Panc1 (cell line): ENCODE measurements around the gene EPHA7. TPM values are rescaled to one million over a fixed set of nuclear protein-coding genes. Genes with fewer than 3 reads are reported as not detected.

Experiments
- ATAC-seq: fragments of 200-7000 bp; cut with Tn5 transposase; 2 replicates; pipeline ENCODE4 v1.9.1; 2020; ENCODE audit warnings: mild to moderate bottlenecking, moderate library complexity
- BruUV-seq: library from RNA; stranded (reverse); fragments of 400-500 nt; replicated peaks from 2 replicates; lab custom pipeline; 2021; lab: Mats Ljungman, UMichigan
- CTCF ChIA-PET: fragments of 300-600 bp; sonication (Branson Sonifier 250); formaldehyde crosslinking; loops from one replicate; lab custom pipeline; 2022; ENCODE audit warnings: antibody characterized with exemption; lab: Charles Lee
- POLR2A ChIA-PET: fragments of 300-600 bp; sonication (Branson Sonifier 250); formaldehyde crosslinking; loops from one replicate; lab custom pipeline; 2022; ENCODE audit warnings: antibody characterized with exemption; lab: Charles Lee
- DNase-seq: peaks from one replicate; pipeline ENCODE4 v3.0.0-alpha.2; 2010; ENCODE audit warnings: low read depth, low spot score
- H3K27ac ChIP-seq: 2 replicates; pipeline ENCODE4 v1.5.1; 2011; ENCODE audit warnings: mild to moderate bottlenecking, low read length, inconsistent platforms
- H3K27me3 ChIP-seq: fragments of 200-500 bp; sonication (Bioruptor generic); 2 replicates; pipeline ENCODE4 v1.6.0; 2014; ENCODE audit warnings: low read length, inconsistent platforms; ENCODE audit not compliant: control insufficient read depth, insufficient read depth
- H3K36me3 ChIP-seq: fragments of 200-500 bp; sonication (Bioruptor generic); 2 replicates; pipeline ENCODE4 v1.5.1; 2014; ENCODE audit warnings: inconsistent platforms, mild to moderate bottlenecking, low read length, moderate library complexity; ENCODE audit not compliant: control insufficient read depth, insufficient read depth
- H3K4me1 ChIP-seq: 2 replicates; pipeline ENCODE4 v1.5.1; 2011; ENCODE audit warnings: inconsistent platforms, mild to moderate bottlenecking, low read length, moderate library complexity; ENCODE audit not compliant: control insufficient read depth, insufficient read depth
- H3K4me3 ChIP-seq, 2 experiments: 2 replicates each; pipeline ENCODE4 v1.5.1; 2011 to 2012; ENCODE audit warnings: low read depth in 2 of 2, low read length in 2 of 2, mild to moderate bottlenecking in 2 of 2, inconsistent platforms in 1 of 2, moderate library complexity in 1 of 2
- H3K9me3 ChIP-seq: fragments of 200-500 bp; sonication (Bioruptor generic); 2 replicates; pipeline ENCODE4 v1.5.1; 2014; ENCODE audit warnings: low read depth, mild to moderate bottlenecking, inconsistent platforms, low read length, moderate library complexity; ENCODE audit not compliant: control insufficient read depth, insufficient read depth
- CTCF ChIP-seq: fragments of 450-650 bp; IDR thresholded peaks from 2 replicates; pipeline ENCODE4 v1.5.1; 2017; ENCODE audit warnings: mild to moderate bottlenecking
- POLR2AphosphoS5 ChIP-seq: IDR thresholded peaks from 2 replicates; pipeline ENCODE4 v1.6.1; 2012; ENCODE audit warnings: mild to moderate bottlenecking, low read depth, low read length, moderate library complexity
- REST ChIP-seq, 2 experiments: IDR thresholded peaks; 2 replicates each; pipeline ENCODE4 v1.6.1; 2011 to 2012; ENCODE audit warnings: low read depth in 2 of 2, control low read depth in 1 of 2, low read length in 1 of 2, mild to moderate bottlenecking in 1 of 2, moderate library complexity in 1 of 2; ENCODE audit not compliant: insufficient read depth in 1 of 2
- SIN3A ChIP-seq: IDR thresholded peaks from 2 replicates; pipeline ENCODE4 v1.6.1; 2012; ENCODE audit warnings: low read depth, mild to moderate bottlenecking, low read length, moderate library complexity, borderline replicate concordance; ENCODE audit not compliant: insufficient read depth
- TCF7L2 ChIP-seq: IDR thresholded peaks from 2 replicates; pipeline ENCODE4 v1.6.1; 2011; ENCODE audit warnings: mild to moderate bottlenecking, low read depth, low read length, inconsistent platforms
- in situ Hi-C: cut with HindIII; loops from 2 replicates; pipeline ENCODE4 v1.10.0; 2016; ENCODE audit warnings: low sequenced_read_pairs, low pct_unique_long_range_greater_than_20kb
- intact Hi-C: fragments of 100-400 bp; cut with micrococcal nuclease; formaldehyde crosslinking; loops from one replicate; pipeline ENCODE4 v1.10.0; 2022; ENCODE audit not compliant: unreplicated experiment
- total RNA-seq: library from RNA; stranded (reverse); gene quantifications from one replicate; pipeline ENCODE4 v1.2.1, GENCODE V29; 2021; ENCODE audit not compliant: unreplicated experiment

EPHA7 gene
- total RNA-seq, 1 experiment from 2014 or later: 8.6 TPM

- no peaks in the 10 kb centered on the region for H3K4me1 ChIP-seq
- no peaks in the 10 kb centered on the region for H3K27me3 ChIP-seq
- intact Hi-C loops (no loop called here), in situ Hi-C loops (no loop called here)
- no peak overlapping the region for H3K4me3 ChIP-seq
- H3K36me3 ChIP-seq: no peaks in the 10 kb centered on the region
- H3K27ac ChIP-seq: no peak overlapping the region
- ATAC-seq (no peak), DNase-seq (no peak)
- TF ChIP-seq TCF7L2 (no peak), REST (IDR thresholded peaks at IDR 0.05; ENCODE audit: insufficient read depth in 1 of 2, low read depth in 2 of 2, low read length in 1 of 2) (no peak), SIN3A (no peak), POLR2AphosphoS5 (no peak), CTCF (no peak)
- H3K9me3 ChIP-seq: no peaks in the 10 kb centered on the region
- BruUV-seq: no TSS peak
- CTCF ChIA-PET: no interaction called here
- POLR2A ChIA-PET: no interaction called here
Measured at GRCh38 chr6:93437491-93437890, 18.1 kb upstream of the EPHA7 start.

DNA sequence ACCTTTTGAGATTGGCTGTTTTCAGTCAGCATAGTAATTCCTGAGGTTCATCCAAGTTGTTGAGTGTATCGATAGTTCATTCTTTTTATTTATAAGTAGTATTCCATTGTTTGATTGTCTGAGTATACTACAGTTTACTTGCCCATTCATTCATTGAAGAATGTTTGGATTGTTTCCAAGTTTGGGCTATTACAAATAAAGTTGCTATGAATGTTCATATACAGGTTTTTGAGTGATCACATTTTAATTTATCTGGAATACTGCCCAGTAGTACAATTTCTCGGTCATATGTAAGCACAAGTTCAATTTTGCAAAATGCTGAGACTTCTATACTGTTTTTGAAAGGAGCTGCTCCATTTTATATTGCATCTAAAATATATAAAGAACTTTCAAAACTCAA lies 14.2 kb upstream of the EPHA7 start:
- intact Hi-C loops: no loop called here
- no peak for TF ChIP-seq CTCF
- TF ChIP-seq REST (IDR thresholded peaks at IDR 0.05; ENCODE audit: insufficient read depth in 1 of 2, low read depth in 2 of 2, low read length in 1 of 2): no peak
- TF ChIP-seq SIN3A: no peak
- no peak for TF ChIP-seq POLR2AphosphoS5
- no peak for TF ChIP-seq TCF7L2
- no peaks in the 10 kb centered on the region for H3K27me3 ChIP-seq
- no peak for ATAC-seq
- no peak overlapping the region for H3K4me3 ChIP-seq
- H3K36me3 ChIP-seq: no peaks in the 10 kb centered on the region
- H3K27ac ChIP-seq: no peak overlapping the region
- ChIA-PET POLR2A (no interaction called here), CTCF (no interaction called here)
- H3K9me3 ChIP-seq: no peaks in the 10 kb centered on the region
- no peak for DNase-seq
- H3K4me1 ChIP-seq: no peaks in the 10 kb centered on the region
- in situ Hi-C loops: no loop called here
- no TSS peak for BruUV-seq
